Putamen (tissue), 1 donor: ENCODE measurements around the gene NDUFS3.
"Not testable (repeated sequence)": the region's sequence is repeated elsewhere in the genome, so short reads cannot be mapped to it uniquely, and the experiment has no call there.

Experiments
- DNase-seq: peaks from one replicate; pipeline ENCODE4 v3.0.0-alpha.2; 2016; ENCODE audit warnings: low spot score

The NDUFS3 gene

GRCh38 chr11:47560426-47560825, 18.4 kb upstream of the NDUFS3 start:
- DNase-seq, result no peak

DNA sequence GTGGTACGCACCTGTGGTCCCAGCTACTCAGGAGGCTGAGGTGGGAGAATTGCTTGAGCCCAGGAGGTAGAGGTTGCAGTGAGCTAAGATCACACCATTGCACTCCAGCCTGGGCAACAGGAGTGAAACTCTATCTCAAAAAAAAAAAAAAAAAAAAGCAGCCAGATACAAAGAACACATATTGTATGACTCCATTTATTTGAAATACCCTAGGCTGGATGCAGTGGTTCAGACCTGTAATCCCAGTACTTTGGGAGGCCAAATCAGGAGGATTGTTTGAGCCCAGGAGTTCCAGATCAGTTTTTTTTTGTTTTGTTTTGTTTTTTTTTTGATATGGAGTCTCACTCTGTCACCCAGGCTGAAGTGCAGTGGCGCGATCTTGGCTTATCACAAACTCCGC, 16.5 kb upstream of the NDUFS3 start:
- not testable (repeated sequence) for DNase-seq

- DNase-seq, result not testable (repeated sequence)
Measured at GRCh38 chr11:47564366-47564765, 14.5 kb upstream of the NDUFS3 start.

DNA sequence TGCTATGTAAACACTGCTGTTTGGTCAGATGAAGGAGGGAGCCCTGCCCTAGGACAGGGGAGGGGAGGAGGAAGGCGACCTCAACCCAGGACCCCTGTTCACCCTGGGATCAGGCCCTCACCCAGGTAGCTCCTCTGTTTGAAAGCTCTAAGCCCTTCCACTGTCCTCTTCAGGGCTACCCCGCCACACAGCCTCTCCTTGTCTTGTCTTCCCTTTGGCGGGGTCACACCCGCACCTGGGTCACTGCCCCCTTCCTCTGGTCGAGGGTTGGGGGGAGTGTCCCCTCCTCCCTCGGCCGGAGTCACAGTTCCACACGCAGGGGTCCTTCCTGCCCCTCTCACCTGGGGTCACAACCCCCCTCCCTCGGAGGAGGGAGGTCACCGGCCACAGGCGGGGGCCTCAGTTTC, 13.9 kb upstream of the NDUFS3 start:
- DNase-seq, result no peak

DNA sequence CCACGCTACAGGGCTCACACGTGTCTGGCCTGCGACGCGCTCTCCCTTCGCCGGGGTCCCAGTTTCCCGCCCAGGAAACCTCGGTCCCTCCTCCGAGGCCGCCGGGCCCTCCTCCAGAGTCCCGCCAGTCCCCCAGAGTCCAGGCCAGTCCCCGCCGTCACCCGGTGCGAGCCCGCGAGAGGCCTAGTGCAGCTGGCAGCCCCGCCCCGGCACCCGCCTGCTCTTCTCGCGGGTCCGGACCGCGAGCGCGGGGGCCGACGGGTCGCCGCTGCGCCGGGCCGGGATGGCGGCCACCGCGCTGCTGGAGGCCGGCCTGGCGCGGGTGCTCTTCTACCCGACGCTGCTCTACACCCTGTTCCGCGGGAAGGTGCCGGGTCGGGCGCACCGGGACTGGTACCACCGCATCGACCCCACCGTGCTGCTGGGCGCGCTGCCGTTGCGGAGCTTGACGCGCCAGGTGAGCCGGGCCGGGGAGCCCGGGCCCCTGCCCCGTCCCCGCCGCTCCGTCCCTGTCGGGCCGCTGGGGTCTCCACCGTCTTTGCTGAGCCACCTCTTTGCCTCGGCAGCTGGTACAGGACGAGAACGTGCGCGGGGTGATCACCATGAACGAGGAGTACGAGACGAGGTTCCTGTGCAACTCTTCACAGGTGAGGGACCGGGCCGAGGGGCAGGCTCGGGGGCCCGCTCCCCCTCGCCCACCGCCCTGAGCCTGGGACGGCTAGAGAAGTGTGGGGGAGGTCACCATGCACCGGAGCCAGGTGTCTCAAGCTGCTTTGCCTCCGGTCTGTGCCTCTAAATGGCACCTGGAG, 13.3 kb upstream of the NDUFS3 start, which contains the start of gene PTPMT1:
Gene PTPMT1, plus strand, starts transcription at position 260 of the 809 bp plus-strand sequence. Its CDS starts 24 bp downstream, at position 284.
- DNase-seq, result no peak

GRCh38 chr11:47566149-47566698, 12.7 kb upstream of the NDUFS3 start:
- no peak for DNase-seq

DNA sequence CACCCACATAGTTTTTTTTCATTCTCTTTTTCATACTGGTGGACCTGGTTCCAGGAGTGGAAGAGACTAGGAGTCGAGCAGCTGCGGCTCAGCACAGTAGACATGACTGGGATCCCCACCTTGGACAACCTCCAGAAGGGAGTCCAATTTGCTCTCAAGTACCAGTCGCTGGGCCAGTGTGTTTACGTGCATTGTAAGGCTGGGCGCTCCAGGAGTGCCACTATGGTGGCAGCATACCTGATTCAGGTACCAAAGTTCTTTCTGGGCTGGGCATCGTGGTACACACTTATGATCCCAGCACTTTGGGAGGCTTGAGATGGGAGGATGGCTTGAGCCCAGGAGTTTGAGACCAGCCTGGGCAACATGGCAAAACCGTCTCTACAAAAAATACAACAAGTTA, 9.2 kb upstream of the NDUFS3 start:
- DNase-seq, result no peak

DNA sequence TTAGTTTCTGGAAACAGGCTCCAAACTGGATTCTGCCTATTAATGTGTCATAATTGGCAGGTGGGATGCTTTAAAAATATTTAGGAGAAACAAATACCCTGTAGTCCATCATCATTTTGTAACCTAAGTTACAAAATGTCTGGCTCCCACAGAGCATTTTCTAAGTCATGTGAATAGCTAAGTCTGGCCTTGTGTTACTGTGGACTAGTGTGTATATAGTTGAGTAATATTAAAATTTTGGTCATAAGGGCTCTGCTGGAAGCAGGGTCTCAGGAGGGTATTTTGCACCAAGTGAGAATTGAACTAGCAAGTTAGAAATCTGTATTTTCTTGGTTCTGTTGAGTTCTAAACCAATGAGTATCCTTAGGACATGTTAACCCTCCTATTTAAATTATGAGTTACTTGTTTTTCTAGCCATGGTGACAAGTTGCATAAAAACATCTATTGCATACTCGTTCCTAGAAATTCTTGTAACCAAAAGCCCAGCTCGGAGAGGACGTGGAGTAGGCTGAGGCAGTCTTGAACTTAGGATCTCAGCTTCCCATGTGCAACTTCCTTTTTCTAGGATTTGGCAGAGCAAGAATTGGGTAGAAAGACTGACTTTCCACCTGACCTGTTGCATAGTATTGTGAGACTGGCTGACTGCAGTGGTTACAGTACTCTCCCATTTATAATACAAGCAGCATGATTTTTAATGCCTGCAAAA, 8.1 kb upstream of the NDUFS3 start:
- no peak for DNase-seq

GRCh38 chr11:47571357-47571729, 7.5 kb upstream of the NDUFS3 start:
- no peak for DNase-seq

DNA sequence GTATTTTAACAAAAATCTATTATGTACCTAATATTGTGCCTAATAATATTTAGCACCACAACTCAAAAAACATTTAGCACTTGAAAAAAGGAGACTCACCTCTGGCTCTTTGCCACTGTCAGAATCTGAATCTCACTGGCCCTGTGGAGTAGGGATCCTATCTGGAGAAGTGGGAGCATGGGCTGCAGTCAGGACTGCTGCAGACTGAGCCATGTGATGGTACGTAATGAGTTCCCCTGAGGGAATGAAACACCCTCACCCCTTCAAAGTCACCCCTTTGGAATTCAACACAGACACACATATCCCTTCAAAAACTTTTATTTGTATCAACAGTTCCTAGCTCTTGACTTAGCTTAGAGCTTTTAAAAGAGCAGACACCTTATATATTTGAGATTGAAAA, 7.0 kb upstream of the NDUFS3 start:
- no peak for DNase-seq

- DNase-seq, result no peak
Measured at GRCh38 chr11:47572715-47573255, 6.1 kb upstream of the NDUFS3 start.

GRCh38 chr11:47573321-47573720, 5.6 kb upstream of the NDUFS3 start:
- DNase-seq, result no peak

- DNase-seq, result no peak
Measured at GRCh38 chr11:47577460-47578041, 1.3 kb upstream of the NDUFS3 start.

GRCh38 chr11:47583844-47584243, 5.0 kb downstream of the NDUFS3 start:
- no peak for DNase-seq

DNA sequence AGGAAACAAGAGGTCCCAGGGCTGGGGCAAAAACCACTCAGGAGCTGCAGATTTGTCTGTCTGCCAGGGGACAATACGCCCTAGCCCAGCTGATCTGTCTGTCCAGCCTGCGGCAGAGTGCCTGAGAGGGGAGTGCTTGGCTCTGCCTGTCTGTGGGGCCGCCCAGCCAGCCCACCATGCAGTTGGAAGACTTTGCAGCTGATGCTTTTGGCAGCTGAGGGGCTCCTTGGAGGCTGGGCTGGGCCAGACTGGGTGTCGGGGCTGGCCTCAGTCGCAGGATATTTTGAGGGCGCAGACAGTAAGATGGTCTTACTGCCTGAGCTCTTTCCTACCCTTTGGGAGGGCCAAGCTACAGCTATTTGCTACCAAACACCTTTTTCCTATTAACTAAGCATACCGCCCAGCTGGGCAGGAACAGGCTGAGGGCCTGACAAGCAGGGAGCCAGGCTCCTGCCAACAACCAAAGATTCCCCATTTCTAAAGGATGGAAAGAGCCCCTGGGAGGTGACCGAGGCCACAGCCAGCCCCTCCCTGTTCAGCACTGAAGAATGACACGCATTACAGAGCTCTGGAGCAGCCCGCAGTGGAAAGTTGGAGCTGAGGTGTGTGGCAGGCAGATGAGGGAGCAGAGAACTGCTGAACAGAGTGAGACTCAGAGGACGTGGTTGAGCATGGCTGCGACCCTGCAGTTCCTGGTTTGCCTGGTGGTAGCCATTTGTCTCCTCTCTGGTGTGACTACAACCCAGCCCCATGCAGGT, 7.4 kb downstream of the NDUFS3 start, which contains the start of gene FAM180B:
Gene FAM180B, plus strand, starts transcription at position 581 of the 758 bp plus-strand sequence. Its CDS starts 91 bp downstream, at position 672.
- DNase-seq, result no peak

DNA sequence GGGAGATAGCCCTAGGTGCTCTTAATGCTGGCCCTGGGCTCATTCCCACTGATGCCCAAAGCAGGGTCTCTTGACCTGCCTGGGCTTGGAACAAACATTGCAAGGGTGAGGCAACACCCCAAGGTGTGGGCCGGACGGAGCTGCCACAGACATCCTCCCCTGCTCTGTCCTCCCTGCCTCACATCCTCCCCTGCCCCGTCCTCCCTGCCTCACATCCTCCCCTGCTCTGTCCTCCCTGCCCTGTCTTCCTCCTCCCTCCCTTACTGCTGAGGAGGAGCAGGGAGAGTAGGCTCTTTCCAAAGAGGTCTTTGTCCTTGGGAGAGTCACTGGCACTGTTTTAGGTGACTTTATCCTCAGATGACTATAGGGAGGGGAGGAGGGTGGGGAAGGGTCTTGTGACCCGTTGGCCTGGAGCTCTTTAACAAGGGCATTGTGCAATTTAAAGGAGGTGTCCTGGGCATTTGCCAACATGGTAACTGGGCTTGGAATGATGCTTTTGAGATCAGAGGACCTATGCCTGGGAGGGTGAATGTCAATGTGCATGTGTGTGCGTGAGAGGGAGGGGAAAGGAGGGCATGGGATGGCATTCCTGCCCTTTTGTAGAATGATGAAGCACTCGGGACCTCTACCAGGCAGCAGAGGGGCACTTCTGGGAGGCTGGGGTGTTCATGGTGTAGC, 8.3 kb downstream of the NDUFS3 start:
- no peak for DNase-seq

GRCh38 chr11:47587723-47588326, 9.0 kb downstream of the NDUFS3 start:
- no peak for DNase-seq

DNA sequence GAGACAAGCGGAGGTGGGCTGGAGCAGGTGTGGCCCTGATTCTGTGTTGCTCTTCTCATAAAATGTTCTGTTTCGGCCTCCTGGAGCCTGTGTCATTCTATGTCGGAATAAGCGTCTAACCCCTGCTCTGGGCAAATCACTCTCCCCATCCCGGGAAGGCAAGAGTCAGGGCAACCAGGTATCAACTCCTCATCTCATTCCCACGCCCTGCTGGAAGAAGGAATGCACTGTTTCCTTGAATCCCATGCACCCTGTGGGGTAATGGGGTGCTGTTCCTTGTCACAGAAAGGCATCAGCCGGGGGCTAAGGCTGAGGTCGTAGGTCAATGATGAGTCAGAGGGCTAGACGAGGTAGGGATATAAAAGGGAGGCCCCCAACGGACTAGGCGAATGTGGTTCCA, 10.2 kb downstream of the NDUFS3 start:
- no peak for DNase-seq

GRCh38 chr11:47589584-47589976, 10.7 kb downstream of the NDUFS3 start:
- no peak for DNase-seq
